GM23248 (cell line): Measurements from ENCODE around the gene DNAJC16.

Experiments
- EZH2 ChIP-seq: fragments of 200-600 bp; sonication (generic); IDR thresholded peaks from 2 replicates; pipeline ENCODE4 v1.6.1; 2018; ENCODE audit warnings: antibody characterized with exemption, mild to moderate bottlenecking; ENCODE audit not compliant: insufficient read depth, poor library complexity, severe bottlenecking
- EZH2phosphoT487 ChIP-seq: fragments of 200-600 bp; sonication (generic); IDR thresholded peaks from 2 replicates; pipeline ENCODE4 v1.6.1; 2018; ENCODE audit warnings: antibody characterized with exemption, moderate library complexity, mild to moderate bottlenecking, low read depth; ENCODE audit not compliant: insufficient read depth

DNA sequence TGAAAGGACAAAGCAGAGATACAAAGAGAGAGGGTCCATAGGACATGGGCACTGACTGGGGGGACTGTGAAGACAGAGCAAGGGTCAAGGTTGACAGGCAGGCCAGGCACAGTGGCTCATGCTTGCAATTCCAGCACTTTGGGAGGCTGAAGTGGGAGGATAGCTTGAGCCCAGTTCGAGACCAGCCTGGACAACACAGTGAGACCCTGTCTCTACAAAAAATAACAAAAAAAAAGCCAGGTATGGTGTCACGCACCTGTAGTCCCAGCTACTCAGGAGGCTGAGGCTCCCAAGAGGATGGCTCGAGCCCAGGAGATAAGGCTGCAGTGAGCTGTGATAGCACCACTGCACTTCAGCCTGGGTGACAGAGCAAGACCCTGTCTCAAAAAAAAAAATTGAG lies 7.0 kb upstream of the DNAJC16 start:
- no peak for TF ChIP-seq EZH2phosphoT487
- TF ChIP-seq EZH2: no peak
